Gastrocnemius medialis (tissue), 4 donors: ENCODE results near the gene DEF6.

Experiments
- CTCF ChIP-seq, 5 experiments: fragments of 450-650 bp in 3 of 5; fragments of 200-600 bp in 2 of 5; sonication (generic) in 2 of 5; IDR thresholded peaks in 4 of 5; conservative IDR thresholded peaks in 1 of 5; 1 replicate in 4 of 5; 2 replicates in 1 of 5; pipeline ENCODE4 v1.5.1; 2016 to 2019; ENCODE audit warnings: antibody characterized with exemption in 5 of 5, mild to moderate bottlenecking in 3 of 5, moderate library complexity in 3 of 5
- POLR2A ChIP-seq, 2 donors: fragments of 450-650 bp; IDR thresholded peaks; one replicate each; pipeline ENCODE4 v1.6.1; 2017; ENCODE audit warnings: antibody characterized with exemption in 2 of 2, mild to moderate bottlenecking in 2 of 2, moderate library complexity in 2 of 2

GRCh38 chr6:35341557-35341956 lies 43.9 kb downstream of the DEF6 start:
- TF ChIP-seq CTCF (IDR thresholded peaks at IDR 0.05 in 4 of 5, conservative IDR thresholded peaks at IDR 0.05 in 1 of 5): no peak
- TF ChIP-seq POLR2A (IDR thresholded peaks at IDR 0.05): no peak
